DOHH2 (cell line): ENCODE data around the gene BMPER.

Source experiments
- H3F3A ChIP-seq: fragments of 200-600 bp; sonication (generic), shearing (Covaris generic); 2 replicates; pipeline ENCODE4 v1.6.0; 2016; ENCODE audit warnings: antibody characterized with exemption, mild to moderate bottlenecking; ENCODE audit not compliant: control insufficient read depth, insufficient read depth
- H3K27ac ChIP-seq: fragments of 200-600 bp; sonication (generic); 2 replicates; pipeline ENCODE4 v1.5.1; 2014; ENCODE audit warnings: low read depth, mild to moderate bottlenecking, low read length, moderate library complexity
- H3K27me3 ChIP-seq: fragments of 200-600 bp; sonication (generic); 2 replicates; pipeline ENCODE4 v1.6.1; 2014; ENCODE audit warnings: mild to moderate bottlenecking, low read length, mixed read lengths; ENCODE audit not compliant: control insufficient read depth
- H3K36me3 ChIP-seq: fragments of 200-600 bp; sonication (generic); 2 replicates; pipeline ENCODE4 v1.6.1; 2014; ENCODE audit warnings: mild to moderate bottlenecking, low read length, moderate library complexity, mixed read lengths; ENCODE audit not compliant: control insufficient read depth
- H3K4me1 ChIP-seq: fragments of 200-600 bp; sonication (generic); 2 replicates; pipeline ENCODE4 v1.6.1; 2014; ENCODE audit warnings: mild to moderate bottlenecking, low read length, mixed read lengths; ENCODE audit not compliant: control insufficient read depth
- H3K4me2 ChIP-seq: fragments of 200-600 bp; sonication (generic); 2 replicates; pipeline ENCODE4 v1.6.0; 2014; ENCODE audit warnings: mild to moderate bottlenecking, low read length, moderate library complexity
- H3K4me3 ChIP-seq: fragments of 200-600 bp; sonication (generic); 2 replicates; pipeline ENCODE4 v1.5.1; 2014; ENCODE audit warnings: mild to moderate bottlenecking, low read length, mixed read lengths
- H3K79me2 ChIP-seq: fragments of 200-600 bp; sonication (generic); 2 replicates; pipeline ENCODE4 v1.6.1; 2014; ENCODE audit warnings: mild to moderate bottlenecking, low read length, mixed read lengths; ENCODE audit not compliant: control insufficient read depth
- H3K9me2 ChIP-seq: fragments of 200-600 bp; sonication (generic); replicated peaks from 2 replicates; pipeline ENCODE4 v1.6.1; 2014; ENCODE audit warnings: mild to moderate bottlenecking, low read length, mixed read lengths; ENCODE audit not compliant: control insufficient read depth
- H3K9me3 ChIP-seq: fragments of 200-600 bp; sonication (generic); 2 replicates; pipeline ENCODE4 v1.6.1; 2014; ENCODE audit warnings: antibody characterized with exemption, low read length, mixed read lengths; ENCODE audit not compliant: control insufficient read depth, insufficient read depth
- H4K20me1 ChIP-seq: fragments of 200-600 bp; sonication (generic); 2 replicates; pipeline ENCODE4 v1.6.0; 2014; ENCODE audit warnings: low read depth, mild to moderate bottlenecking, antibody characterized with exemption, low read length, moderate library complexity; ENCODE audit not compliant: control insufficient read depth, insufficient read depth
- CTCF ChIP-seq: fragments of 200-600 bp; sonication (generic); IDR thresholded peaks from one replicate; pipeline ENCODE4 v1.5.1; 2014; ENCODE audit warnings: antibody characterized with exemption, mild to moderate bottlenecking, low read depth, low read length; ENCODE audit not compliant: poor library complexity, severe bottlenecking
- EZH2phosphoT487 ChIP-seq: fragments of 200-600 bp; sonication (generic); IDR thresholded peaks from 2 replicates; pipeline ENCODE4 v1.6.1; 2017; ENCODE audit warnings: borderline replicate concordance, mild to moderate bottlenecking, antibody characterized with exemption, low read length, moderate library complexity, mixed read lengths

BMPER gene

GRCh38 chr7:33883671-33883965 lies 21.7 kb upstream of the BMPER start:
- Histone ChIP-seq H3K79me2 (no peaks in the 10 kb centered on the region), H3K27ac (no peak overlapping the region), H3K4me2 (no peak overlapping the region), H4K20me1 (no peaks in the 10 kb centered on the region), H3K36me3 (no peaks in the 10 kb centered on the region), H3K9me2 (no peaks in the 10 kb centered on the region), H3K4me1 (no peaks in the 10 kb centered on the region), H3K27me3 (no peaks in the 10 kb centered on the region), H3K4me3 (no peak overlapping the region), H3F3A (no peaks in the 10 kb centered on the region), H3K9me3 (no peaks in the 10 kb centered on the region)
- TF ChIP-seq CTCF (no peak), EZH2phosphoT487 (no peak)

- no peak overlapping the region for H3K4me3 ChIP-seq
- H3K36me3 ChIP-seq = no peaks in the 10 kb centered on the region
- no peaks in the 10 kb centered on the region for H3K4me1 ChIP-seq
- TF ChIP-seq CTCF (no peak), EZH2phosphoT487 (no peak)
- no peak overlapping the region for H3K4me2 ChIP-seq
- no peak overlapping the region for H3K27ac ChIP-seq
- no peaks in the 10 kb centered on the region for H3F3A ChIP-seq
- H3K79me2 ChIP-seq = no peaks in the 10 kb centered on the region
- no peaks in the 10 kb centered on the region for H3K27me3 ChIP-seq
- H3K9me3 ChIP-seq = no peaks in the 10 kb centered on the region
- H4K20me1 ChIP-seq = no peaks in the 10 kb centered on the region
- H3K9me2 ChIP-seq = no peaks in the 10 kb centered on the region
Observed at GRCh38 chr7:33885290-33886148, 19.8 kb upstream of the BMPER start.

- Histone ChIP-seq H3K27me3 (no peaks in the 10 kb centered on the region), H3F3A (no peaks in the 10 kb centered on the region), H3K36me3 (no peaks in the 10 kb centered on the region), H3K9me3 (no peaks in the 10 kb centered on the region), H3K9me2 (no peaks in the 10 kb centered on the region), H4K20me1 (no peaks in the 10 kb centered on the region), H3K4me2 (no peak overlapping the region), H3K27ac (no peak overlapping the region), H3K4me1 (no peaks in the 10 kb centered on the region), H3K4me3 (no peak overlapping the region), H3K79me2 (no peaks in the 10 kb centered on the region)
- TF ChIP-seq CTCF (peak; percentile 19), EZH2phosphoT487 (no peak)
Observed at GRCh38 chr7:33886149-33886623, 19.2 kb upstream of the BMPER start.
